ENCODE measurements around the gene ADD3. TPM values are rescaled to one million over a fixed set of nuclear protein-coding genes. Genes with fewer than 3 reads are reported as not detected.

Gene ADD3
- total and polyA plus RNA-seq, 4 donors, result 15.4 to 55.9 (median 22.8) TPM

DNA sequence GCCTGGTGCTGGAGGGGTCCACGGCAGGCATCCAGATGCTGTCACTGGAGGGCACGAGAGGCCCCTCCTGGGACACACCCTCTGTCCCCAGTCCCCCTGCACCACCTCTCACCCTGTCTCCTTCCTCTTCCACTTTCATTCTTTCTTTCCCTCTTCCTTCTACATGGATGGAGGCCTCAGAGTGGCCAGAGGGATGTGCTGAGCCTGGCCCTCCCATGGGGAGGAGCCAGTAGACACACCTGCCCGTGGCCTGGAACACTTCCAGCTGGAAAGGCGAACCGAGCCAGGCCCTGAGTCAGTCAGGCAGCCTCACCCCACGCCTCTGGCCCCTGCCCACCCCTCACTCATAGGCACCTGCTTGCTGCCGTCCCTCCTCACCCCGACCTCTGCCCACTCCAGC, 143.7 kb downstream of the ADD3 start:
- Histone ChIP-seq H3K4me3 (ENCODE audit: low read depth in 1 of 3, low read length in 3 of 3) (no peak overlapping the region), H3K36me3 (ENCODE audit: control insufficient read depth in 4 of 4, insufficient read depth in 3 of 4, low read depth in 1 of 4, low read length in 3 of 4) (no peaks in the 10 kb centered on the region), H3K27ac (ENCODE audit: low read depth in 1 of 2, low read length in 2 of 2) (no peak overlapping the region), H3K4me1 (ENCODE audit: control insufficient read depth in 4 of 4, insufficient read depth in 4 of 4, low read length in 3 of 4) (no peaks in the 10 kb centered on the region), H3K9ac (ENCODE audit: low read depth in 1 of 2, low read length in 2 of 2) (no peak overlapping the region), H3K9me3 (ENCODE audit: control insufficient read depth in 4 of 4, low read length in 3 of 4) (no peaks in the 10 kb centered on the region), H3K27me3 (ENCODE audit: control insufficient read depth in 4 of 4, insufficient read depth in 4 of 4, low read length in 3 of 4) (no peaks in the 10 kb centered on the region)
- WGBS, result 33% methylated on average over 8 of the region's 8 CpGs
- TF ChIP-seq MAX (IDR thresholded peaks at IDR 0.05) (no peak), EGR1 (IDR thresholded peaks at IDR 0.05; ENCODE audit: low read depth in 2 of 2) (no peak), HNF4A (conservative IDR thresholded peaks at IDR 0.05) (no peak), ATF3 (IDR thresholded peaks at IDR 0.05) (no peak), FOXA2 (IDR thresholded peaks at IDR 0.05) (no peak), JUND (IDR thresholded peaks at IDR 0.05) (no peak), RXRA (IDR thresholded peaks at IDR 0.05) (no peak), YY1 (IDR thresholded peaks at IDR 0.05) (no peak), TAF1 (conservative IDR thresholded peaks at IDR 0.05) (no peak), FOXA1 (IDR thresholded peaks at IDR 0.05) (no peak), NR2F2 (IDR thresholded peaks at IDR 0.05) (no peak), SP1 (IDR thresholded peaks at IDR 0.05) (no peak), RAD21 (IDR thresholded peaks at IDR 0.05) (no peak)
- TF ChIP-seq, protein P1, sequence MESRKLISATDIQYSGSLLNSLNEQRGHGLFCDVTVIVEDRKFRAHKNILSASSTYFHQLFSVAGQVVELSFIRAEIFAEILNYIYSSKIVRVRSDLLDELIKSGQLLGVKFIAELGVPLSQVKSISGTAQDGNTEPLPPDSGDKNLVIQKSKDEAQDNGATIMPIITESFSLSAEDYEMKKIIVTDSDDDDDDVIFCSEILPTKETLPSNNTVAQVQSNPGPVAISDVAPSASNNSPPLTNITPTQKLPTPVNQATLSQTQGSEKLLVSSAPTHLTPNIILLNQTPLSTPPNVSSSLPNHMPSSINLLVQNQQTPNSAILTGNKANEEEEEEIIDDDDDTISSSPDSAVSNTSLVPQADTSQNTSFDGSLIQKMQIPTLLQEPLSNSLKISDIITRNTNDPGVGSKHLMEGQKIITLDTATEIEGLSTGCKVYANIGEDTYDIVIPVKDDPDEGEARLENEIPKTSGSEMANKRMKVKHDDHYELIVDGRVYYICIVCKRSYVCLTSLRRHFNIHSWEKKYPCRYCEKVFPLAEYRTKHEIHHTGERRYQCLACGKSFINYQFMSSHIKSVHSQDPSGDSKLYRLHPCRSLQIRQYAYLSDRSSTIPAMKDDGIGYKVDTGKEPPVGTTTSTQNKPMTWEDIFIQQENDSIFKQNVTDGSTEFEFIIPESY (IDR thresholded peaks at IDR 0.05), result no peak
- TF ChIP-seq, protein P2, sequence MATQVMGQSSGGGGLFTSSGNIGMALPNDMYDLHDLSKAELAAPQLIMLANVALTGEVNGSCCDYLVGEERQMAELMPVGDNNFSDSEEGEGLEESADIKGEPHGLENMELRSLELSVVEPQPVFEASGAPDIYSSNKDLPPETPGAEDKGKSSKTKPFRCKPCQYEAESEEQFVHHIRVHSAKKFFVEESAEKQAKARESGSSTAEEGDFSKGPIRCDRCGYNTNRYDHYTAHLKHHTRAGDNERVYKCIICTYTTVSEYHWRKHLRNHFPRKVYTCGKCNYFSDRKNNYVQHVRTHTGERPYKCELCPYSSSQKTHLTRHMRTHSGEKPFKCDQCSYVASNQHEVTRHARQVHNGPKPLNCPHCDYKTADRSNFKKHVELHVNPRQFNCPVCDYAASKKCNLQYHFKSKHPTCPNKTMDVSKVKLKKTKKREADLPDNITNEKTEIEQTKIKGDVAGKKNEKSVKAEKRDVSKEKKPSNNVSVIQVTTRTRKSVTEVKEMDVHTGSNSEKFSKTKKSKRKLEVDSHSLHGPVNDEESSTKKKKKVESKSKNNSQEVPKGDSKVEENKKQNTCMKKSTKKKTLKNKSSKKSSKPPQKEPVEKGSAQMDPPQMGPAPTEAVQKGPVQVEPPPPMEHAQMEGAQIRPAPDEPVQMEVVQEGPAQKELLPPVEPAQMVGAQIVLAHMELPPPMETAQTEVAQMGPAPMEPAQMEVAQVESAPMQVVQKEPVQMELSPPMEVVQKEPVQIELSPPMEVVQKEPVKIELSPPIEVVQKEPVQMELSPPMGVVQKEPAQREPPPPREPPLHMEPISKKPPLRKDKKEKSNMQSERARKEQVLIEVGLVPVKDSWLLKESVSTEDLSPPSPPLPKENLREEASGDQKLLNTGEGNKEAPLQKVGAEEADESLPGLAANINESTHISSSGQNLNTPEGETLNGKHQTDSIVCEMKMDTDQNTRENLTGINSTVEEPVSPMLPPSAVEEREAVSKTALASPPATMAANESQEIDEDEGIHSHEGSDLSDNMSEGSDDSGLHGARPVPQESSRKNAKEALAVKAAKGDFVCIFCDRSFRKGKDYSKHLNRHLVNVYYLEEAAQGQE (IDR thresholded peaks at IDR 0.05), result no peak
- TF ChIP-seq, protein P3, sequence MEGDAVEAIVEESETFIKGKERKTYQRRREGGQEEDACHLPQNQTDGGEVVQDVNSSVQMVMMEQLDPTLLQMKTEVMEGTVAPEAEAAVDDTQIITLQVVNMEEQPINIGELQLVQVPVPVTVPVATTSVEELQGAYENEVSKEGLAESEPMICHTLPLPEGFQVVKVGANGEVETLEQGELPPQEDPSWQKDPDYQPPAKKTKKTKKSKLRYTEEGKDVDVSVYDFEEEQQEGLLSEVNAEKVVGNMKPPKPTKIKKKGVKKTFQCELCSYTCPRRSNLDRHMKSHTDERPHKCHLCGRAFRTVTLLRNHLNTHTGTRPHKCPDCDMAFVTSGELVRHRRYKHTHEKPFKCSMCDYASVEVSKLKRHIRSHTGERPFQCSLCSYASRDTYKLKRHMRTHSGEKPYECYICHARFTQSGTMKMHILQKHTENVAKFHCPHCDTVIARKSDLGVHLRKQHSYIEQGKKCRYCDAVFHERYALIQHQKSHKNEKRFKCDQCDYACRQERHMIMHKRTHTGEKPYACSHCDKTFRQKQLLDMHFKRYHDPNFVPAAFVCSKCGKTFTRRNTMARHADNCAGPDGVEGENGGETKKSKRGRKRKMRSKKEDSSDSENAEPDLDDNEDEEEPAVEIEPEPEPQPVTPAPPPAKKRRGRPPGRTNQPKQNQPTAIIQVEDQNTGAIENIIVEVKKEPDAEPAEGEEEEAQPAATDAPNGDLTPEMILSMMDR (IDR thresholded peaks at IDR 0.05; ENCODE audit: low read depth, low read length, missing input control), result no peak
- peak; percentile 80 for DNase-seq (ENCODE audit: low spot score)

GRCh38 chr10:110151971-110152370, 144.2 kb downstream of the ADD3 start:
- Histone ChIP-seq H3K36me3 (ENCODE audit: control insufficient read depth in 4 of 4, insufficient read depth in 3 of 4, low read depth in 1 of 4, low read length in 3 of 4) (no peaks in the 10 kb centered on the region), H3K27me3 (ENCODE audit: control insufficient read depth in 4 of 4, insufficient read depth in 4 of 4, low read length in 3 of 4) (no peaks in the 10 kb centered on the region), H3K4me1 (ENCODE audit: control insufficient read depth in 4 of 4, insufficient read depth in 4 of 4, low read length in 3 of 4) (no peaks in the 10 kb centered on the region), H3K4me3 (ENCODE audit: low read depth in 1 of 3, low read length in 3 of 3) (no peak overlapping the region), H3K27ac (ENCODE audit: low read depth in 1 of 2, low read length in 2 of 2) (no peak overlapping the region), H3K9ac (ENCODE audit: low read depth in 1 of 2, low read length in 2 of 2) (no peak overlapping the region), H3K9me3 (ENCODE audit: control insufficient read depth in 4 of 4, low read length in 3 of 4) (no peaks in the 10 kb centered on the region)
- DNase-seq (ENCODE audit: low spot score), result no peak
- WGBS, result 73% methylated on average over 6 of the region's 6 CpGs
- TF ChIP-seq FOXA1 (IDR thresholded peaks at IDR 0.05) (no peak), SP1 (IDR thresholded peaks at IDR 0.05) (no peak), RAD21 (IDR thresholded peaks at IDR 0.05) (no peak), YY1 (IDR thresholded peaks at IDR 0.05) (no peak), TAF1 (conservative IDR thresholded peaks at IDR 0.05) (no peak), JUND (IDR thresholded peaks at IDR 0.05) (no peak), HNF4A (conservative IDR thresholded peaks at IDR 0.05) (no peak), HNF4G (IDR thresholded peaks at IDR 0.05) (no peak), MAX (IDR thresholded peaks at IDR 0.05) (no peak), FOXA2 (IDR thresholded peaks at IDR 0.05) (no peak), GABPA (IDR thresholded peaks at IDR 0.05 in 1 of 2, conservative IDR thresholded peaks at IDR 0.05 in 1 of 2) (no peak)
- TF ChIP-seq, protein P3 (IDR thresholded peaks at IDR 0.05; ENCODE audit: low read depth, low read length, missing input control), result no peak
- TF ChIP-seq, protein P2 (IDR thresholded peaks at IDR 0.05), result no peak
